Measurements from ENCODE around the gene PTPRK. TPM values are rescaled to one million over a fixed set of nuclear protein-coding genes. Genes with fewer than 3 reads are reported as not detected.

Gene PTPRK
- total and polyA plus RNA-seq, 2 of the 13 experiments (the other 11 are each of a cell fraction or from before 2014, with no cell fraction given): 43.6 to 98.3 TPM

DNA sequence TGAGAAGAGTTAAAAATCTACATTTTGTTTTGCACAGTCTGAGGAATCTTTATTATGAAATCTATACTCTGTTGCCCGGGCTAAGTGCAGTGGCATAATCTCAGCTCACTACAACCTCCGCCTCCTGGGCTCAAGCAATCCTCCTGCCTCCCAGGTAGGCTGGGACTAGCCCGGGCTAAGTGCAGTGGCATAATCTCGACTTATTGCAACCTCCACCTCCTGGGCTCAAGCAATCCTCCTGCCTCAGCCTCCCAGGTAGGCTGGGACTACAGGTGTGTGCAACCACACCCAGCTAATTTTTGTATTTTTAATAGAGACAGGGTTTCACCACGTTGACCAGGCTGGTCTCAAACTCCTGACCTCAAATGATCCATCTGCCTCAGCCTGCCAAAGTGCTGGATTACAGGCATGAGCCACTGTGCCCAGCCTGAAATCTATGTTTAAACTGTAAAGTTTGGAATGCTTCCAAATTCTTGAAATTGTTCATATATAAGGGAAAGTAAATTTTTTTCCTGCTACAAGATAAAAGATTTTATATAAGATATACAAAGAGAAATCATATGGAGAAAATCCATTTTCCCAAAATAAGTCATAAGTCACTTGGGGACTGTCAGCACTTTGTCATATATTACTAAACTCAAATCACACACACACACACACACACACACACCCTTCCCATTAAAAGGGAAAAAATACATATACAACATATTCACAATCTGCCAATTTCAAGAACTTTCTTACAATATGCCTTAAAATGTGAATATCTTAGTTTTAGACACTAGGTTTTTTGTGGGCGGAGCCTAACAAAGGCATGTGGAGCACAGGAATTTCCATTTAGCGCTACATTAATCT is 19.4 kb downstream of the PTPRK start (continued):
- TF ChIP-seq, protein P1, sequence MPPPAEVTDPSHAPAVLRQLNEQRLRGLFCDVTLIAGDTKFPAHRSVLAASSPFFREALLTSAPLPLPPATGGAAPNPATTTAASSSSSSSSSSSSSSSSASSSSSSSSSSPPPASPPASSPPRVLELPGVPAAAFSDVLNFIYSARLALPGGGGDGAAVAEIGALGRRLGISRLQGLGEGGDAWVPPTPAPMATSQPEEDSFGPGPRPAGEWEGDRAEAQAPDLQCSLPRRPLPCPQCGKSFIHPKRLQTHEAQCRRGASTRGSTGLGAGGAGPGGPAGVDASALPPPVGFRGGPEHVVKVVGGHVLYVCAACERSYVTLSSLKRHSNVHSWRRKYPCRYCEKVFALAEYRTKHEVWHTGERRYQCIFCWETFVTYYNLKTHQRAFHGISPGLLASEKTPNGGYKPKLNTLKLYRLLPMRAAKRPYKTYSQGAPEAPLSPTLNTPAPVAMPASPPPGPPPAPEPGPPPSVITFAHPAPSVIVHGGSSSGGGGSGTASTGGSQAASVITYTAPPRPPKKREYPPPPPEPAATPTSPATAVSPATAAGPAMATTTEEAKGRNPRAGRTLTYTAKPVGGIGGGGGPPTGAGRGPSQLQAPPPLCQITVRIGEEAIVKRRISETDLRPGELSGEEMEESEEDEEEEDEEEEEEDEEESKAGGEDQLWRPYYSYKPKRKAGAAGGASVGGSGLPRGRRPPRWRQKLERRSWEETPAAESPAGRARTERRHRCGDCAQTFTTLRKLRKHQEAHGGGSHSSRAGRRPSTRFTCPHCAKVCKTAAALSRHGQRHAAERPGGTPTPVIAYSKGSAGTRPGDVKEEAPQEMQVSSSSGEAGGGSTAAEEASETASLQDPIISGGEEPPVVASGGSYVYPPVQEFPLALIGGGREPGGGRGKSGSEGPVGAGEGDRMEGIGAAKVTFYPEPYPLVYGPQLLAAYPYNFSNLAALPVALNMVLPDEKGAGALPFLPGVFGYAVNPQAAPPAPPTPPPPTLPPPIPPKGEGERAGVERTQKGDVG (CRISPR knock-in tag; IDR thresholded peaks at IDR 0.05; ENCODE audit: borderline replicate concordance): 0 out of 2 replicates have a peak, but pooled peaks have one; percentile 29
- TF ChIP-seq KDM1A (CRISPR knock-in tag; IDR thresholded peaks at IDR 0.05) (0 out of 2 replicates have a peak, but pooled peaks have one; percentile 13), ZNF687 (CRISPR knock-in tag; IDR thresholded peaks at IDR 0.05) (peak; percentile 40; the same call in 1 of the 2 replicates), TEAD3 (CRISPR knock-in tag; optimal IDR thresholded peaks at IDR 0.05; ENCODE audit: borderline replicate concordance) (peak; percentile 17), HDAC1 (CRISPR knock-in tag; IDR thresholded peaks at IDR 0.05) (0 out of 2 replicates have a peak, but pooled peaks have one; percentile 27)

Data from HepG2 (cell line).